Activated CD4-positive, alpha-beta T cell treated with anti-CD3 and anti-CD28 coated beads, Interleukin-2, amount 50 U/mL, for 24 hours (primary cell): ENCODE data around the gene IGSF22.

Source experiments
- DNase-seq, 2 donors: peaks; one replicate each; pipeline ENCODE4 v3.0.0-alpha.2; 2020; ENCODE audit warnings: low read depth in 1 of 2, low spot score in 1 of 2

IGSF22 gene

GRCh38 chr11:18726040-18726439, at the start of gene IGSF22:
Gene IGSF22 (minus strand): TSS chr11:18726188. CDS start chr11:18724236, 1,952 bp downstream.
- DNase-seq = no peak

- no peak for DNase-seq
These were observed 48.8 kb upstream of the IGSF22 start for GRCh38 chr11:18774801-18775200.

- no peak for DNase-seq
These were observed 47.7 kb upstream of the IGSF22 start for GRCh38 chr11:18773681-18774080.

- no peak for DNase-seq
These were observed 47.1 kb upstream of the IGSF22 start for GRCh38 chr11:18773104-18773503.

GRCh38 chr11:18772211-18772610, 46.2 kb upstream of the IGSF22 start:
- no peak for DNase-seq

- no peak for DNase-seq
These were observed 45.5 kb upstream of the IGSF22 start for GRCh38 chr11:18771266-18772035.

GRCh38 chr11:18770479-18771125, 44.6 kb upstream of the IGSF22 start:
- DNase-seq = no peak

GRCh38 chr11:18769802-18770456, 43.9 kb upstream of the IGSF22 start:
- no peak for DNase-seq

- DNase-seq = no peak
These were observed 43.0 kb upstream of the IGSF22 start for GRCh38 chr11:18768978-18769377.

- no peak for DNase-seq
These were observed 42.5 kb upstream of the IGSF22 start for GRCh38 chr11:18768472-18768901.

- DNase-seq = no peak
These were observed 40.0 kb upstream of the IGSF22 start for GRCh38 chr11:18766015-18766414.

- DNase-seq = no peak
These were observed 39.6 kb upstream of the IGSF22 start for GRCh38 chr11:18765554-18765953.

- DNase-seq = no peak
These were observed 35.8 kb upstream of the IGSF22 start for GRCh38 chr11:18761741-18762140.

- DNase-seq = no peak
These were observed 35.2 kb upstream of the IGSF22 start for GRCh38 chr11:18761144-18761543.

- DNase-seq = no peak
These were observed 31.8 kb upstream of the IGSF22 start for GRCh38 chr11:18757811-18758210.

GRCh38 chr11:18756889-18757288, 30.9 kb upstream of the IGSF22 start:
- no peak for DNase-seq

- DNase-seq = no peak
These were observed 28.3 kb upstream of the IGSF22 start for GRCh38 chr11:18754308-18754707.

- DNase-seq = no peak
These were observed 26.5 kb upstream of the IGSF22 start for GRCh38 chr11:18752502-18752901.

GRCh38 chr11:18750944-18751343, 25.0 kb upstream of the IGSF22 start:
- DNase-seq = no peak

- DNase-seq = no peak
These were observed 23.8 kb upstream of the IGSF22 start for GRCh38 chr11:18749681-18750319.

GRCh38 chr11:18748766-18749365, 22.9 kb upstream of the IGSF22 start:
- DNase-seq = no peak
